Neural crest cell (in vitro differentiated cells): ENCODE measurements around the gene NBR1. TPM values are rescaled to one million over a fixed set of nuclear protein-coding genes. Genes with fewer than 3 reads are reported as not detected.

ENCODE experiments used
- DNase-seq: peaks from one replicate; pipeline ENCODE4 v3.0.0; 2021; ENCODE audit warnings: low read depth, mixed read lengths, low spot score
- H3K27ac Mint-ChIP-seq: one replicate; pipeline ENCODE4 v1.8.0; 2021; ENCODE audit warnings: mild to moderate bottlenecking, mixed read lengths; ENCODE audit not compliant: unreplicated experiment
- H3K27me3 Mint-ChIP-seq: 2 replicates; pipeline ENCODE4 v1.8.0; 2021; ENCODE audit warnings: low read depth, mild to moderate bottlenecking, mixed read lengths
- H3K36me3 Mint-ChIP-seq: 2 replicates; pipeline ENCODE4 v1.8.0; 2021; ENCODE audit warnings: low read depth, mild to moderate bottlenecking, mixed read lengths
- H3K4me1 Mint-ChIP-seq: 2 replicates; pipeline ENCODE4 v1.8.0; 2021; ENCODE audit warnings: mixed read lengths
- H3K4me3 Mint-ChIP-seq: one replicate; pipeline ENCODE4 v1.8.0; 2021; ENCODE audit warnings: mild to moderate bottlenecking, mixed read lengths
- H3K9me3 Mint-ChIP-seq: 2 replicates; pipeline ENCODE4 v1.8.0; 2021; ENCODE audit warnings: mixed read lengths
- total RNA-seq: library from RNA; stranded (reverse); gene quantifications from 2 replicates; pipeline ENCODE4 v1.2.1, GENCODE V29; 2021
- TF ChIP-seq, protein P1 (sequence below): fragments of 200-600 bp; sonication (generic); conservative IDR thresholded peaks from 2 replicates; pipeline ENCODE4 v1.5.0; 2021; ENCODE audit warnings: antibody characterized with exemption, mild to moderate bottlenecking

NBR1 gene
- total RNA-seq, 1 donor from 2014 or later = 33.7 TPM

DNA sequence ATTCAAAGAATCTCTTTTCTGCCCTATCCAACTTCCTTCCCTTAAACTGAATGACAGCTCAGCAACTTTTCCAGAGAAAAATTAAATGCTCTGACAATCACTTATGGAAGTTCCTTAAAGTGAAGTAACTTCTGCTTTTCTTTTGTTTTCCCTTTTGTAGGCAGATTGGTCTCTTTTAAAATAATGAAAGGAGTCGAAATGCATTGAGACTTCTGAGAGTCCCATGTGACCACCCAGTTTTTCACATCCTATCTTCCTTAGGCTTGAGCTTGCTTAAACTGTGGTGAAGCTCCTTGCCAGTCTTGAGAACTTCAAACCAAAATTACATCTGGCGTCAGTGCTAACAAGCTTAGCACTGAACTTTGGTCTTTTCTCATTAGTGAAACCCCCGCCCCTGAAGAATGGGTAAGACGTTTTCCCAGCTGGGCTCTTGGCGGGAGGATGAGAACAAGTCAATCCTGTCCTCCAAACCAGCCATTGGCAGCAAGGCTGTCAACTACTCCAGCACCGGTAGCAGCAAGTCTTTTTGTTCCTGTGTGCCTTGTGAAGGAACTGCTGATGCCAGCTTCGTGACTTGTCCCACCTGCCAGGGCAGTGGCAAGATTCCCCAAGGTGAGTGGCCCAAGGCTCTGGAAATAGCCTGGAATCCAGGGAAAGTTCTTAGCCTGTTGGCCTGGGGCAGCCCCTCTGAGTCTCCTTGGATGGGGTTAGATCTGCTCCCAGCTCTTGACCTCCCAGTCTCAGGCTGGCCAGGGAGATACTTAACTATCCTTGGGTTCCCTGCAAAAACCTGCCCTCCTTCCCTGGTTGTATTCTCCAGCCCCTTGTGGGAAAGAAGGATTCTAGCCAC lies 41.9 kb downstream of the NBR1 start:
- Mint-ChIP-seq H3K27me3 (no peaks in the 10 kb centered on the region), H3K9me3 (no peaks in the 10 kb centered on the region), H3K36me3 (no peaks in the 10 kb centered on the region), H3K4me3 (peak overlapping the region; percentile 91), H3K27ac (no peak overlapping the region), H3K4me1 (peaks cover 31% of the 10 kb centered on the region)
- DNase-seq = no peak
- TF ChIP-seq, protein P1, sequence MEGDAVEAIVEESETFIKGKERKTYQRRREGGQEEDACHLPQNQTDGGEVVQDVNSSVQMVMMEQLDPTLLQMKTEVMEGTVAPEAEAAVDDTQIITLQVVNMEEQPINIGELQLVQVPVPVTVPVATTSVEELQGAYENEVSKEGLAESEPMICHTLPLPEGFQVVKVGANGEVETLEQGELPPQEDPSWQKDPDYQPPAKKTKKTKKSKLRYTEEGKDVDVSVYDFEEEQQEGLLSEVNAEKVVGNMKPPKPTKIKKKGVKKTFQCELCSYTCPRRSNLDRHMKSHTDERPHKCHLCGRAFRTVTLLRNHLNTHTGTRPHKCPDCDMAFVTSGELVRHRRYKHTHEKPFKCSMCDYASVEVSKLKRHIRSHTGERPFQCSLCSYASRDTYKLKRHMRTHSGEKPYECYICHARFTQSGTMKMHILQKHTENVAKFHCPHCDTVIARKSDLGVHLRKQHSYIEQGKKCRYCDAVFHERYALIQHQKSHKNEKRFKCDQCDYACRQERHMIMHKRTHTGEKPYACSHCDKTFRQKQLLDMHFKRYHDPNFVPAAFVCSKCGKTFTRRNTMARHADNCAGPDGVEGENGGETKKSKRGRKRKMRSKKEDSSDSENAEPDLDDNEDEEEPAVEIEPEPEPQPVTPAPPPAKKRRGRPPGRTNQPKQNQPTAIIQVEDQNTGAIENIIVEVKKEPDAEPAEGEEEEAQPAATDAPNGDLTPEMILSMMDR = no peak

DNA sequence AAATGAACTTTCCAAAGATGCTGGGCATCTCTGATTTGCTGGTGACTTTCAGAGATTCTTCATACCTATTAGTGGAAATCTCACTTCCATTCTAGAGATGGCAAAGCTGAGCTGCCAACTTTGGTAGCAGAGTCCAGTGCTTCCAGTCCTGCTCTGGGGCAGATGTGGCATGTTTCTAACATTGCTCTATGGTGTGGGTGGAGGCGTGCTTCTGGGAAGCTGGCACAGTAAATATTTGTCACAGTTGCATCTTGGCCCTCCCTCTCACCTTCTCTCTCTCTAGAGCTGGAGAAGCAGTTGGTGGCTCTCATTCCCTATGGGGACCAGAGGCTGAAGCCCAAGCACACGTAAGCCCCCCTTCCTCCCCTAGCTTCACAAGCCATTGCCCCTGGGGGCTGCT lies 42.5 kb downstream of the NBR1 start:
- H3K9me3 Mint-ChIP-seq = no peaks in the 10 kb centered on the region
- no peak overlapping the region for H3K27ac Mint-ChIP-seq
- H3K4me3 Mint-ChIP-seq = peak overlapping the region; percentile 91

DNA sequence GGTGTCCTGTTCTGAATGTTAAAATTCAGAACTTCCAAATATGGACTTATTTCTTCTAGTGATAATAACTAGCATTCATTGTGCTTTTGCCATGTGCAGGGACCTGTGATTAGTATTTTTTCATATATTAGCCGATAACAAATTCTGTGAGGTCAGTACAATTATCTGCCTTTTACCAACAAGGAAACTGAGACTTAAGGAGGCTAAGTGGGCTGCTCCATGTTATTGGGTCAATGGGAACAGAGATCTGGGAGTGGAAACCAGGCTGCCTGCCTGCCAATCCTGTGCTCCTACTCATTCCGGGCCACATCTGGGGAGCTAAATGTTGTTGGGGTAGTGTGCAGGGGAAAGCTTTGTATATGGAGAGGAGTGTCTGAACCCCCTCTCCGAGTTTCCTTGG lies 44.3 kb downstream of the NBR1 start:
- no peak for DNase-seq
- H3K36me3 Mint-ChIP-seq = no peaks in the 10 kb centered on the region
- H3K27ac Mint-ChIP-seq = peak overlapping the region; percentile 47
- H3K9me3 Mint-ChIP-seq = no peaks in the 10 kb centered on the region
- no peaks in the 10 kb centered on the region for H3K27me3 Mint-ChIP-seq
- TF ChIP-seq, protein P1 = no peak
- H3K4me1 Mint-ChIP-seq = peaks cover 31% of the 10 kb centered on the region
- peak overlapping the region; percentile 56 for H3K4me3 Mint-ChIP-seq

More for the DNA sequence above, 42.5 kb downstream of the NBR1 start:
- no peaks in the 10 kb centered on the region for H3K27me3 Mint-ChIP-seq
- no peak for DNase-seq
- H3K36me3 Mint-ChIP-seq = no peaks in the 10 kb centered on the region
- TF ChIP-seq, protein P1 = no peak
- H3K4me1 Mint-ChIP-seq = peaks cover 31% of the 10 kb centered on the region

DNA sequence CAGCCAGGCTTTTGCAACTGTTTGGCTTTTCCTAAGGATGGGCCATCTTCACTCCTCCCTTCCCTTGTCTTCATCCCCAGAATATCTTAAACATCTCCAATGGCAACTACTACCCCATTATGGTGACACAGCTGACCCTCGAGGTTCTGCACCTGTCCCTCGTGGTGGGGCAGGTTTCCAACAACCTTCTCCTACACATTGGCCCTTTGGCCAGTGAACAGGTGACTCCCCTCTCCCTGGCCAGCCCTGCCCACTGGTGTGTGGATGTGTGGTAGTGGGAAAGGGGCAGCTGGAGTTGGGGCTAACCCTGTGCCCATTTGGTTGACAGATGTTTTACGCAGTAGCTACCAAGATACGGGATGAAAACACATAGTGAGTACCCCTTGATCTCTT lies 45.4 kb downstream of the NBR1 start:
- Mint-ChIP-seq H3K27ac (no peak overlapping the region), H3K4me3 (no peak overlapping the region), H3K9me3 (no peaks in the 10 kb centered on the region), H3K36me3 (no peaks in the 10 kb centered on the region), H3K27me3 (no peaks in the 10 kb centered on the region), H3K4me1 (peaks cover 24% of the 10 kb centered on the region)
- DNase-seq = no peak
- TF ChIP-seq, protein P1 = no peak

DNA sequence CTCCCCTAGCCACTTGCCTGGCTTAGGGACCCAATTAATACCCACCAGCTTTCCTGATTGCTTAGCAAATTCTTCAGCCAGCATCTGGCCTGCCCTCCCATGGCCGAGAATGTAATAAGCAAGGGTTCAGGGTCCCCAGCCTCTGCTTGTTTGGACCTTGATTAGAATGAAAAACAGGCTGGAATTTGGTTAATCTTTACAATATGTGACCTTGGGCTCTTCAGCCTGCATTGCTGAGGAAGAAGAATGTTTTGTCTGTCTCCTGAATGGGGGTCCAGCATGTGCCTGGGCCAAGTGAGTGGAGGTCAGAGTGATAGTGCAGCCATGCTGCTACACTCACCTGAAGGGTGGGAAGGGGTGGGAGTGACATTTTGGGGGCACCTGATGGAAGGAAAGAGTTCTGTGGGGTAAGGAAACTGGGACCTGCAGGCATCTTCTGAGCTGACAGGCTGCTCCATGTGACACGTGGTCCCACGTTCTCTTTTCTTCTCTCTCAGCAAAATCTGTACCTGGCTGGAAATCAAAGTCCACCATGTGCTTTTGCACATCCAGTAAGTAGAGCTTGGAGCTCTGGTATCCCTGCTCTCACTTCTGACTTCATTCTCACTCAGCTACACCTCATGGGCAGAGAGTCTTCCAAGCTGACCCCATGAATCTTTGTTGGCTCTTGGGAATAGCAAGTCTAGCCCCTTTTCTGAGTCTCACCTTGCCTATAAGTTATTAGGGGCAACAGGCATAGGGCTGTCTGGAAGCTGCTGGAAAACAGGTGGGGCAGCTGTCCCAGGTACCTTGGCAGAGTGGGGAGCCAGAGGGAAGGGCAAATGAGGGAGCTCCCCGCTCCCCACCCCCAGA lies 46.0 kb downstream of the NBR1 start:
- Mint-ChIP-seq H3K9me3 (no peaks in the 10 kb centered on the region), H3K27ac (no peak overlapping the region), H3K4me1 (peaks cover 17% of the 10 kb centered on the region), H3K4me3 (no peak overlapping the region), H3K36me3 (no peaks in the 10 kb centered on the region), H3K27me3 (no peaks in the 10 kb centered on the region)
- TF ChIP-seq, protein P1 = no peak
- DNase-seq = no peak
